HEK293T (cell line): Measurements from ENCODE around the gene MYCL.

Experiments used
- FOXK2 ChIP-seq: fragments of 450-650 bp; IDR thresholded peaks from 2 replicates; pipeline ENCODE4 v1.6.1; 2016; ENCODE audit warnings: mild to moderate bottlenecking
- TARDBP ChIP-seq: fragments of 450-650 bp; IDR thresholded peaks from 2 replicates; pipeline ENCODE4 v1.6.1; 2016

DNA sequence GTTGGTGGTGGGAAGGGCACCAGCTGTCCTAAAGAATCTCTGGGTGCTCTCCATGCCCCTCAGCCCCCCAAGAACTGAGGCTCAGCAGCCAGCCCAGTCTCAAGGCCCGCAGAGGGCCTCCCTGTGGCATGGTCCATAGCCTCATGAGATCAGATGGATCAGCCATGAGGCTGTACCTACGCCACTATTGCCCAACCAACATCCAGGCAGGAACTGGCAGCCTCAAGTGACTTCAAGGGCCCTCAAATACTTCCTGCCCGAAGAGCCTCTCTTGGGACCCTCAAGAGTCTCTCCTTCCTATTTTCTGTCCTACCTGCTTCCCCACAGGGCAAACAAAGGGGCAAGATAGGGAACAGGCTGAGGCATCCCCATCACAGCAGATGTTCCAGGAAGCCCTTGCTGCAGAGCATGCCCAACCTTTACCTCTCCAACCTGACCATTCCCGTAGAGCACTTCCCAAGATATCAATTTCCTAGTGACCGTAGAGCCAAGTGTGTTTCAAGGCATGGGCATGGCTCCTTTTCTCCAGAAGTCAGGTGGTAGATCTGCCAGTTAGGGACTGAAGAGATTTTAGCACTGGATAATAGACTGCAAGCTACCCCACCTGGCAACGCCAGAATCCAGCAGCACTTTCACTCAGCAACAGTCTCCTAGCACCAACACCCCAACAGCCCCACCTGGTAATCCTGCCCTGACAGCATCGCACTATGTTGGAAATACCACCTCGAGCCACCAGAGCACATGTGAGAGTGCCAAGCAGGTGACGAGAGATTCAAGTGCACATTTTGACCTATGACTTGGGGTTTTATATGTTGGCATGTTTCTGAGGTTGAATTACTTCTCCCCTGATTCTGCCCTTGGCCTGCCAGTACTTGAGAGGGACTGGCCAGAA is 39.5 kb upstream of the MYCL start:
- no peak for TF ChIP-seq TARDBP
- no peak for TF ChIP-seq FOXK2
